A549 (cell line): ENCODE measurements around the gene COPS8. TPM values are rescaled to one million over a fixed set of nuclear protein-coding genes. Genes with fewer than 3 reads are reported as not detected.

Source experiments
- ATAC-seq, 2 experiments: fragments of 200-7000 bp in 1 of 2; fragments of >200 bp in 1 of 2; cut with Nextera tagmentation in 1 of 2; cut with Tn5 transposase in 1 of 2; 3 replicates each; pipeline versions ENCODE4 v1.8.0 to v1.9.1; 2018 to 2020; ENCODE audit warnings: mild to moderate bottlenecking in 1 of 2, moderate library complexity in 1 of 2
- CTCF ChIA-PET: fragments of 300-600 bp; sonication (Branson Sonifier 250); formaldehyde crosslinking; extraction: SDS; loops from one replicate; lab custom pipeline; 2021; ENCODE audit warnings: antibody characterized with exemption, inconsistent platforms; lab: Yijun Ruan, JAX
- POLR2A ChIA-PET: fragments of 350-600 bp; formaldehyde crosslinking; extraction: SDS; loops from one replicate; lab custom pipeline; 2021; ENCODE audit warnings: antibody characterized with exemption, inconsistent platforms; lab: Yijun Ruan, JAX
- DNase-seq, 2 experiments: peaks; one replicate each; pipeline versions ENCODE4 v3.0.0 to v3.0.0-alpha.2; 2011 to 2016; ENCODE audit warnings: low read depth in 1 of 2, low spot score in 1 of 2
- FAIRE-seq: peaks from 2 replicates; lab custom pipeline; 2011; peaks lifted over from hg19 to GRCh38; lab: Jason Lieb, UNC
- H3K27ac ChIP-seq, 2 experiments: fragments of >200 bp; sonication (Bioruptor Twin); formaldehyde crosslinking; 3 replicates each; pipeline ENCODE4 v1.5.1; 2016 to 2017
- H3K4me1 ChIP-seq: fragments of >200 bp; sonication (Bioruptor Twin); formaldehyde crosslinking; 3 replicates; pipeline ENCODE4 v1.6.1; 2016
- H3K4me2 ChIP-seq: fragments of >200 bp; sonication (Bioruptor Twin); formaldehyde crosslinking; 3 replicates; pipeline ENCODE4 v1.6.1; 2016
- H3K4me3 ChIP-seq: fragments of >200 bp; sonication (Bioruptor Twin); formaldehyde crosslinking; 3 replicates; pipeline ENCODE4 v1.5.1; 2016
- H3K9me3 ChIP-seq: fragments of >200 bp; sonication (Bioruptor Twin); formaldehyde crosslinking; 3 replicates; pipeline ENCODE4 v1.6.1; 2016
- BHLHE40 ChIP-seq: IDR thresholded peaks from 2 replicates; pipeline ENCODE4 v1.6.1; 2012; ENCODE audit warnings: low read depth, low read length, inconsistent platforms
- CEBPB ChIP-seq, 2 experiments: fragments of >200 bp in 1 of 2; sonication (Bioruptor Twin) in 1 of 2; formaldehyde crosslinking in 1 of 2; IDR thresholded peaks; 2 replicates each; pipeline ENCODE4 v1.6.1; 2012 to 2016
- CHD2 ChIP-seq: fragments of 150-350 bp; IDR thresholded peaks from 2 replicates; pipeline ENCODE4 v1.6.1; 2014; ENCODE audit warnings: low read length; ENCODE audit not compliant: partially characterized antibody
- FOSL2 ChIP-seq, 2 experiments: fragments of 450-650 bp in 1 of 2; fragments of >200 bp in 1 of 2; sonication (Bioruptor Twin) in 1 of 2; formaldehyde crosslinking; IDR thresholded peaks; 2 replicates each; pipeline versions ENCODE4 v1.5.0 to v1.6.1; 2016 to 2020; ENCODE audit warnings: mild to moderate bottlenecking in 1 of 2, moderate library complexity in 1 of 2
- HEYL ChIP-seq: fragments of 250-450 bp; sonication (Bioruptor Pico); IDR thresholded peaks from 2 replicates; pipeline ENCODE4 v1.8.0; 2021; ENCODE audit warnings: mild to moderate bottlenecking, moderate library complexity
- HOXA7 ChIP-seq: fragments of 250-450 bp; sonication (Bioruptor Pico); IDR thresholded peaks from 2 replicates; pipeline ENCODE4 v1.5.0; 2020; ENCODE audit warnings: mild to moderate bottlenecking, moderate library complexity
- HOXB13 ChIP-seq: fragments of 250-450 bp; sonication (Bioruptor Pico); IDR thresholded peaks from 2 replicates; pipeline ENCODE4 v1.5.0; 2020; ENCODE audit warnings: low read depth, mild to moderate bottlenecking, moderate library complexity
- HOXB5 ChIP-seq: fragments of 250-450 bp; sonication (Bioruptor Pico); IDR thresholded peaks from 2 replicates; pipeline ENCODE4 v1.5.0; 2020; ENCODE audit warnings: mild to moderate bottlenecking, moderate library complexity
- JUN ChIP-seq, 2 experiments: fragments of >200 bp; sonication (Bioruptor Twin); formaldehyde crosslinking; IDR thresholded peaks; 2 replicates in 1 of 2; 3 replicates in 1 of 2; pipeline ENCODE4 v1.6.1; 2016 to 2017
- MAZ ChIP-seq: fragments of 150-350 bp; IDR thresholded peaks from 2 replicates; pipeline ENCODE4 v1.6.1; 2014; ENCODE audit warnings: antibody characterized with exemption, low read depth, low read length, borderline replicate concordance
- NFE2L2 ChIP-seq: fragments of 150-350 bp; conservative IDR thresholded peaks from 2 replicates; pipeline ENCODE4 v1.6.1; 2014; ENCODE audit warnings: low read length
- POLR2A ChIP-seq: IDR thresholded peaks from 2 replicates; pipeline ENCODE4 v1.6.1; 2012; ENCODE audit warnings: mild to moderate bottlenecking, low read length
- POLR2AphosphoS2 ChIP-seq: conservative IDR thresholded peaks from 2 replicates; pipeline ENCODE4 v1.6.1; 2012; ENCODE audit warnings: low read length, improper control_type of control experiment, inconsistent platforms
- RNF2 ChIP-seq: fragments of 200-600 bp; sonication (generic); IDR thresholded peaks from 2 replicates; pipeline ENCODE4 v1.6.1; 2016; ENCODE audit warnings: low read depth, mild to moderate bottlenecking, antibody characterized with exemption, moderate library complexity, borderline replicate concordance
- SMC3 ChIP-seq: fragments of >200 bp; sonication (Bioruptor Twin); formaldehyde crosslinking; IDR thresholded peaks from 3 replicates; pipeline ENCODE4 v1.6.1; 2018; ENCODE audit warnings: inconsistent platforms
- TFCP2L1 ChIP-seq: fragments of 250-450 bp; sonication (Bioruptor Pico); IDR thresholded peaks from 2 replicates; pipeline ENCODE4 v1.5.0; 2021; ENCODE audit warnings: mild to moderate bottlenecking
- WGBS: methylation state at CpG from one replicate; pipeline ENCODE4 v1.1.6; 2017; ENCODE audit errors: missing lambda C conversion rate; 5-methylcytosine and 5-hydroxymethylcytosine counted together
- polyA plus RNA-seq, 4 experiments: library from polyadenylated mRNA; depleted of rRNA in 3 of 4; stranded (reverse); fragments of >200 nt; fragmentation: RNase III in 1 of 4; extraction: RNeasy Plus Mini Kit Qiagen cat#74134 plus additional on column Dnase treatment in 1 of 4; gene quantifications; 2 replicates in 3 of 4; 3 replicates in 1 of 4; pipeline ENCODE4 v1.2.3, GENCODE V29; 2011 to 2017
- TF ChIP-seq, protein P1 (sequence below): fragments of 150-350 bp; IDR thresholded peaks from 2 replicates; pipeline ENCODE4 v1.6.1; 2014; ENCODE audit warnings: low read depth, mild to moderate bottlenecking, low read length
- TF ChIP-seq, protein P2 (sequence below): fragments of >200 bp; sonication (Bioruptor Twin); formaldehyde crosslinking; IDR thresholded peaks from 2 replicates; pipeline ENCODE4 v1.6.1; 2016

Gene COPS8
- polyA plus RNA-seq, 2 of the 4 experiments (the other 2 are of a cell fraction): 85.7 to 161 TPM

DNA sequence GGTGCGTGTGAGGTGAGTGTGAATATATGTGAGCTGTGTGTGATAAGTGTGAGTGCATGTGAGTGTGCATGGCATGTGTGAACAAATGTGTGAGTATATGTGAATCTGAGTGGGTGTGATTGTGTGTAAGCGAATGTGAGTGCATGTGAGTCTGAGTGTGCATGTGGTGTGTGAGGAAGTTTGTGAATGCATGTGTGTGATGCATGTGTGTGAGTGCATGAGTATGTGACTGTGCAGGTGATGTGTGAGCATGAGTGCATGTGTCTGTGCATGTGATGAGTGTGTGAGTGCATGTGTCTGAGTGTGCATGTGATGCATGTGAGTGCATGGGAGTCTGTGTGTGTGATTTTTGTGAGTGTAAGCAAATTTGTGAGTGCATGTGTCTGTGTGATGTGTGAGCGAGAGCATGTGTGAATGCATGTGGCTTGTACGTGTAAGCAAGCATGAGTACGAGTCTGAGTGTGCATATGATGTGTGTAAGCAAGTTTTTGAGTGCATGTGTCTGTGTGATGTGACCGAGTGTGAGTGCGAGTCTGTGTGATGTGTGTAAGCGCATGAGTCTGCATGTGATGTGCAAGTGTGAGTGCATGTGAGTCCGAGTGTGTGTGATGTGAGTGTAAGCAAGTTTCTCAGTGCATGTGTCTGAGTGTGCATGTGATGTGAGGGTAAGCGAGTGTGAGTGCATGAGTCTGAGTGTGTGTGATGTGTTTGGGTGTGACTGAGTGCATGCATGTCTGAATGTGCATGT is 43.3 kb downstream of the COPS8 start:
- POLR2A ChIA-PET: no interaction called here

DNA sequence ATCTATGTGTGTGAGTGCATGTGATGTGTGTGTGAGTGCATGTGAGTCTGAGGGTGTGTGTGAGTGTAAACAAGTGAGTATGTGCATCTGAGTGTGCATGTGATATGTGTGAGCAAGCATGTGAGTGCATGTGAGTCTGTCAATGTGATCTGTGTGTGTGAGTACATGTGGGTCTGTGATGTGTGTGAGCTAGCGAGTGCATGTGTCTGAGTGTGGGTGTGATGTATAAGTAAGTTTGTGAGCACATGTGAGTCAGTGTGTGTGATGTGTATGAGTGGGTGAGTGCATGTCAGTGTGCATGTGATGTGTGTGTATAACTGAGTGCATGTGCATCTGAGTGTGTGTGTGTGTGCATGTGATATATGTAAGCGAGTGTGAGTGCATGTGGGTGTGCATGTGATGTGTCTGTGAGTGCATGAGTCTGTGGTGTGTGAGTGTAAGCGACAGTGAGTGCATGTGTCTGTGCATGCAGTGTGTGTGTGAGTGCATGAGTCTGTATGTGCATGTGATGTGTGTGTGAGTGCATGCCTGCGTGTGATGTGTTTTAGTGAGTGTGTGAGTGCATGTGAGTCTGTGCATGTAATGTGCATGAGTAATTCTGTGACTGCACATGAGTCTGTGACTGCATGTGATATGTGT is 44.1 kb downstream of the COPS8 start:
- no peak for FAIRE-seq
- Histone ChIP-seq H3K9me3 (peaks cover 16% of the 10 kb centered on the region), H3K4me1 (peaks cover 22% of the 10 kb centered on the region), H3K27ac (no peak overlapping the region), H3K4me2 (no peak overlapping the region), H3K4me3 (no peak overlapping the region)
- ChIA-PET CTCF (no interaction called here), POLR2A (no interaction called here)
- TF ChIP-seq NFE2L2 (no peak), SMC3 (no peak), POLR2AphosphoS2 (no peak), CEBPB (IDR thresholded peaks at IDR 0.05) (no peak), RNF2 (no peak), HOXA7 (no peak), JUN (IDR thresholded peaks at IDR 0.05) (no peak), MAZ (no peak)
- TF ChIP-seq, protein P1, sequence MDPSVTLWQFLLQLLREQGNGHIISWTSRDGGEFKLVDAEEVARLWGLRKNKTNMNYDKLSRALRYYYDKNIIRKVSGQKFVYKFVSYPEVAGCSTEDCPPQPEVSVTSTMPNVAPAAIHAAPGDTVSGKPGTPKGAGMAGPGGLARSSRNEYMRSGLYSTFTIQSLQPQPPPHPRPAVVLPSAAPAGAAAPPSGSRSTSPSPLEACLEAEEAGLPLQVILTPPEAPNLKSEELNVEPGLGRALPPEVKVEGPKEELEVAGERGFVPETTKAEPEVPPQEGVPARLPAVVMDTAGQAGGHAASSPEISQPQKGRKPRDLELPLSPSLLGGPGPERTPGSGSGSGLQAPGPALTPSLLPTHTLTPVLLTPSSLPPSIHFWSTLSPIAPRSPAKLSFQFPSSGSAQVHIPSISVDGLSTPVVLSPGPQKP: no peak
- no peak for ATAC-seq
- 88% methylated on average over 4 of the region's 4 CpGs for WGBS
- DNase-seq: no peak

More for the DNA sequence above, 43.3 kb downstream of the COPS8 start:
- Histone ChIP-seq H3K27ac (peak overlapping the region; percentile 73 to 94), H3K4me3 (no peak overlapping the region), H3K4me2 (peak overlapping the region; percentile 70)
- DNase-seq: no peak
- no peak for ATAC-seq
- 85% methylated on average over 10 of the region's 10 CpGs for WGBS
- TF ChIP-seq HOXB5 (CRISPR knock-in tag): no peak
- TF ChIP-seq NFE2L2: no peak
- TF ChIP-seq, all 56 proteins: peak for 0
- CTCF ChIA-PET: interaction anchor here (1.3 to 1.9 kb wide), 5 partner anchors 9 to 274 kb away, joined by 3 to 8 read pairs (median 3); no protein-coding TSS in a partner anchor
- FAIRE-seq: no peak
- Histone ChIP-seq H3K9me3 (peaks cover 14% of the 10 kb centered on the region), H3K4me1 (peaks cover 22% of the 10 kb centered on the region)

DNA sequence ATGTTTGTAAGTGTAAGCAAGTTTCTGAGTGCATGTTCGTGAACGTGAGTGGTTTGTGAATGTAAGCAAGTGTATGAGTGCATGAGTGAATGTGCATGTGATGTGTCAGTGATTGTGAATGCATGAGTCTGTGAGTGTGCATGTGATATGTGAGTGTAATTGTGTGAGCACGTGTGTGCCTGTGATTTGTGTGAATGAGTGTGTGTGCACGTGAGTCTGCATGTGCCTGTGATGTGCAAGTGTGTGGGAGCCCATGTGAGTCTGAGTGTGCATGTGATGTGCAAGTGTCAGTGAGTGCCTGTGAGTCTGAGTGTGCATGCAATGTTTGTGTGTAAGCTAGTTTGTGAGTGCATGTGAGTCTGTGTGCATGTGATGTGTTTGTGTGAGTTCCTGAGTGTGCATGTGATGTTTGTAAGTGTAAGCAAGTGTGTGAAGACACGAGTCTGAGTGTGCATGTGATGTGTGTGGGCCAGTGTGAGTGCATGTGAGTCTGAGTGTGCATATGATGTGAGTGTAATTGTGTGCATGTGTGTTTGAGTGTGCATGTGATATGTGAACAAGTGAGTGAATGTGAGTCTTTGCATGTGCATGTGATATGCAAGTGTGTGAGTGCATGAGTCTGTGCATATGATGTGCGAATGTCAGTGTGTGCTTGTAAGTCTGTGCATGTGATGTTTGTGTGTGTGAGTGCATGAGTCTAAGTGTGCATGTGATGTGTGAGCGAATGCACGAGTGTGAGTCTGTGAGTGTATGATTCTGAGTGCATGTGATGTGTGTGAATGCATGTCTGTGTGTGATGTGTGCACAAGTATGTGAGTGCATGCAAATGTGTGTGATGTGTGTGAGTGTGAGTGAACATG is 45.1 kb downstream of the COPS8 start:
- H3K9me3 ChIP-seq: peaks cover 16% of the 10 kb centered on the region
- CTCF ChIA-PET: no interaction called here
- H3K27ac ChIP-seq: no peak overlapping the region
- no peak for TF ChIP-seq HOXB13
- TF ChIP-seq, protein P2, sequence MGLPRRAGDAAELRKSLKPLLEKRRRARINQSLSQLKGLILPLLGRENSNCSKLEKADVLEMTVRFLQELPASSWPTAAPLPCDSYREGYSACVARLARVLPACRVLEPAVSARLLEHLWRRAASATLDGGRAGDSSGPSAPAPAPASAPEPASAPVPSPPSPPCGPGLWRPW: no peak
- no peak for TF ChIP-seq BHLHE40
- TF ChIP-seq FOSL2 (IDR thresholded peaks at IDR 0.05): no peak
- no peak for TF ChIP-seq FOSL2 (CRISPR knock-in tag; IDR thresholded peaks at IDR 0.05)
- TF ChIP-seq TFCP2L1 (CRISPR knock-in tag): no peak
- no peak for TF ChIP-seq POLR2A
- no peak for TF ChIP-seq HEYL (CRISPR knock-in tag)
- TF ChIP-seq CHD2: no peak
- no peak for ATAC-seq
- WGBS: 78% methylated on average over 8 of the region's 8 CpGs
- H3K4me1 ChIP-seq: peaks cover 22% of the 10 kb centered on the region
- H3K4me2 ChIP-seq: no peak overlapping the region
- no peak overlapping the region for H3K4me3 ChIP-seq
- no peak for DNase-seq
- POLR2A ChIA-PET: no interaction called here
- peak; percentile 39 for FAIRE-seq
